Tibial artery (tissue), 4 donors: ENCODE measurements around the gene BABAM2.

ENCODE experiments used
- DNase-seq, 2 donors: peaks; one replicate each; pipeline ENCODE4 v3.0.0-alpha.2; 2019
- H3K27ac ChIP-seq, 2 donors: fragments of 200-600 bp; sonication (generic) in 1 of 2; 1 replicate in 1 of 2; 2 replicates in 1 of 2; pipeline ENCODE4 v1.5.1; 2018 to 2019; ENCODE audit warnings: mild to moderate bottlenecking in 1 of 2
- H3K27me3 ChIP-seq, 2 donors: fragments of 200-600 bp; sonication (generic) in 1 of 2; one replicate each; pipeline versions ENCODE4 v1.5.1 to v1.6.0; 2016 to 2019
- H3K36me3 ChIP-seq, 3 donors: fragments of 200-600 bp; sonication (generic) in 2 of 3; one replicate each; pipeline ENCODE4 v1.5.1; 2016 to 2019; ENCODE audit warnings: mild to moderate bottlenecking in 2 of 3
- H3K4me1 ChIP-seq, 4 donors: fragments of 200-600 bp; sonication (generic) in 2 of 4; 1 replicate in 3 of 4; 2 replicates in 1 of 4; pipeline ENCODE4 v1.5.1; 2016 to 2019
- H3K4me3 ChIP-seq, 2 donors: fragments of 200-600 bp; sonication (generic) in 1 of 2; 1 replicate in 1 of 2; 2 replicates in 1 of 2; pipeline ENCODE4 v1.5.1; 2018 to 2019; ENCODE audit warnings: mild to moderate bottlenecking in 2 of 2
- H3K9me3 ChIP-seq, 3 donors: fragments of 200-600 bp; sonication (generic) in 1 of 3; one replicate each; pipeline ENCODE4 v1.5.1; 2016 to 2019
- CTCF ChIP-seq, 2 experiments: fragments of 200-600 bp in 1 of 2; fragments of 450-650 bp in 1 of 2; IDR thresholded peaks; one replicate each; pipeline ENCODE4 v1.5.1; 2017 to 2019; ENCODE audit warnings: antibody characterized with exemption in 2 of 2, mild to moderate bottlenecking in 1 of 2, moderate library complexity in 1 of 2
- intact Hi-C: fragments of 100-400 bp; cut with DNase I; formaldehyde crosslinking; loops from one replicate; pipeline ENCODE4 v1.15.0; 2023; ENCODE audit warnings: low total_unique reads

The BABAM2 gene

GRCh38 chr2:27907547-27907946 lies 17.0 kb downstream of the BABAM2 start:
- Histone ChIP-seq H3K27ac (no peak overlapping the region), H3K9me3 (no peaks in the 10 kb centered on the region), H3K36me3 (peaks cover 0 to 4% (median 0%) of the 10 kb centered on the region in 3 donors), H3K4me3 (no peak overlapping the region), H3K4me1 (peaks cover 0 to 7% (median 3%) of the 10 kb centered on the region in 4 donors), H3K27me3 (no peaks in the 10 kb centered on the region)
- intact Hi-C loops, result no loop called here
- TF ChIP-seq CTCF (IDR thresholded peaks at IDR 0.05), result no peak
- no peak for DNase-seq

- peaks cover 0 to 11% (median 6%) of the 10 kb centered on the region in 4 donors for H3K4me1 ChIP-seq
- DNase-seq, result no peak
- H3K27me3 ChIP-seq, result no peaks in the 10 kb centered on the region
- H3K4me3 ChIP-seq, result no peak overlapping the region
- peaks cover 0 to 4% (median 0%) of the 10 kb centered on the region in 3 donors for H3K36me3 ChIP-seq
- H3K27ac ChIP-seq, result no peak overlapping the region
- TF ChIP-seq CTCF (IDR thresholded peaks at IDR 0.05), result no peak
- no peaks in the 10 kb centered on the region for H3K9me3 ChIP-seq
- intact Hi-C loops, result no loop called here
Observed at GRCh38 chr2:27909901-27910300, 19.4 kb downstream of the BABAM2 start.

GRCh38 chr2:27911458-27912210 lies 21.1 kb downstream of the BABAM2 start:
- intact Hi-C loops, result no loop called here
- TF ChIP-seq CTCF (IDR thresholded peaks at IDR 0.05), result no peak
- DNase-seq, result no peak
- H3K4me3 ChIP-seq, result no peak overlapping the region
- peaks cover 0 to 4% (median 0%) of the 10 kb centered on the region in 3 donors for H3K36me3 ChIP-seq
- no peak overlapping the region for H3K27ac ChIP-seq
- no peaks in the 10 kb centered on the region for H3K27me3 ChIP-seq
- peaks cover 0 to 28% (median 19%) of the 10 kb centered on the region in 4 donors for H3K4me1 ChIP-seq
- H3K9me3 ChIP-seq, result no peaks in the 10 kb centered on the region

DNA sequence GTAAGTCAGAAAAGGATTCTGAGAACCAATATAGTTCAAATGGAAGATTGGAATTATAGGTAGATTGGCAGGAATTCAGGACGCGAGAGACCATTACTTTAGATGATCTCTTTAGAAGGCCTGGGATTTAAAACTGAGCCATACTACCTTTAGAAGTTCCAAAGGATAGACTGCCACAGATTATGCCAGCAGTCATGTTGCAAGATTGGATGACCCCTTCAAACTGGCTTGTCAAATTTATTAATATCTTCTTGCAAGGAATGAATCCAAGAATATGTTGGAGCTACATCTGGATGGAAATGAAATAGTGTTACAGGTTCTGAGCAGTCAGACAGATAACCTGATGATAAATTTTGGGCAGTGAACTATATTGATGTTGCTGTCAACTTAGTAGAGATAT lies 22.0 kb downstream of the BABAM2 start:
- no peak for DNase-seq
- no peak overlapping the region for H3K27ac ChIP-seq
- TF ChIP-seq CTCF (IDR thresholded peaks at IDR 0.05), result no peak
- no peaks in the 10 kb centered on the region for H3K27me3 ChIP-seq
- H3K36me3 ChIP-seq, result peaks cover 0 to 4% (median 0%) of the 10 kb centered on the region in 3 donors
- H3K9me3 ChIP-seq, result no peaks in the 10 kb centered on the region
- H3K4me1 ChIP-seq, result peaks cover 0 to 34% (median 20%) of the 10 kb centered on the region in 4 donors
- intact Hi-C loops, result no loop called here
- no peak overlapping the region for H3K4me3 ChIP-seq

- DNase-seq, result no peak
- Histone ChIP-seq H3K4me1 (peaks cover 0 to 34% (median 20%) of the 10 kb centered on the region in 4 donors), H3K27me3 (no peaks in the 10 kb centered on the region), H3K9me3 (no peaks in the 10 kb centered on the region), H3K27ac (peak overlapping the region; percentile 70 to 77), H3K36me3 (peaks cover 0 to 4% (median 0%) of the 10 kb centered on the region in 3 donors), H3K4me3 (no peak overlapping the region)
- no peak for TF ChIP-seq CTCF (IDR thresholded peaks at IDR 0.05)
- intact Hi-C loops, result no loop called here
Observed at GRCh38 chr2:27914041-27914804, 23.7 kb downstream of the BABAM2 start.
